HepG2 (cell line): Measurements from ENCODE around the gene GSDMA. TPM values are rescaled to one million over a fixed set of nuclear protein-coding genes. Genes with fewer than 3 reads are reported as not detected.

Source experiments
- AGO2 ChIP-seq: fragments of 200-400 bp; formaldehyde crosslinking; optimal IDR thresholded peaks from 2 replicates; pipeline ENCODE3; 2017; ENCODE audit warnings: mild to moderate bottlenecking, low read depth, low read length, moderate library complexity
- ATF6 ChIP-seq: sonication (generic); formaldehyde crosslinking; conservative IDR thresholded peaks from 2 replicates; pipeline ENCODE4 v1.4.0; 2020; ENCODE audit warnings: missing genetic modification reagents
- GATAD1 ChIP-seq: IDR thresholded peaks from 2 replicates; pipeline ENCODE4 v1.6.1; 2016; ENCODE audit warnings: missing genetic modification reagents, missing compliant biosample characterization
- GRHL1 ChIP-seq: sonication (generic); formaldehyde crosslinking; conservative IDR thresholded peaks from 2 replicates; pipeline ENCODE4 v1.8.0; 2022; ENCODE audit warnings: missing genetic modification reagents
- MAX ChIP-seq: IDR thresholded peaks from 2 replicates; pipeline ENCODE4 v1.6.1; 2012; ENCODE audit warnings: inconsistent platforms
- POGZ ChIP-seq: sonication (generic); formaldehyde crosslinking; IDR thresholded peaks from 2 replicates; pipeline ENCODE4 v1.4.0; 2020; ENCODE audit warnings: mild to moderate bottlenecking, missing genetic modification reagents
- RELA ChIP-seq: sonication (generic); formaldehyde crosslinking; IDR thresholded peaks from 2 replicates; pipeline ENCODE4 v1.4.0; 2020; ENCODE audit warnings: missing genetic modification reagents
- SMARCE1 ChIP-seq: fragments of 450-650 bp; IDR thresholded peaks from 2 replicates; pipeline ENCODE4 v1.6.1; 2017; ENCODE audit warnings: borderline replicate concordance
- SNAI1 ChIP-seq: sonication (generic); formaldehyde crosslinking; IDR thresholded peaks from 2 replicates; pipeline ENCODE4 v1.5.0; 2020; ENCODE audit warnings: mild to moderate bottlenecking, missing genetic modification reagents, borderline replicate concordance
- TRAFD1 ChIP-seq: sonication (generic); formaldehyde crosslinking; IDR thresholded peaks from 2 replicates; pipeline ENCODE4 v1.5.1; 2020; ENCODE audit warnings: missing genetic modification reagents, mild to moderate bottlenecking, borderline replicate concordance
- ZMYM2 ChIP-seq: sonication (generic); formaldehyde crosslinking; IDR thresholded peaks from 2 replicates; pipeline ENCODE4 v1.8.0; 2022; ENCODE audit warnings: mild to moderate bottlenecking, missing genetic modification reagents
- ZNF142 ChIP-seq: sonication (generic); formaldehyde crosslinking; IDR thresholded peaks from 2 replicates; pipeline ENCODE4 v1.4.0; 2020; ENCODE audit warnings: missing genetic modification reagents
- ZNF530 ChIP-seq: sonication (generic); formaldehyde crosslinking; IDR thresholded peaks from 2 replicates; pipeline ENCODE4 v1.5.0; 2020; ENCODE audit warnings: low read depth, mild to moderate bottlenecking, missing genetic modification reagents
- ZNF557 ChIP-seq: sonication (generic); formaldehyde crosslinking; IDR thresholded peaks from 2 replicates; pipeline ENCODE4 v1.4.0; 2020; ENCODE audit warnings: missing genetic modification reagents
- ZNF567 ChIP-seq: sonication (generic); formaldehyde crosslinking; IDR thresholded peaks from 2 replicates; pipeline ENCODE4 v1.8.1; 2023; ENCODE audit warnings: mild to moderate bottlenecking, missing genetic modification reagents, borderline replicate concordance
- ZNF576 ChIP-seq: sonication (generic); formaldehyde crosslinking; IDR thresholded peaks from 2 replicates; pipeline ENCODE4 v1.4.0; 2020; ENCODE audit warnings: mild to moderate bottlenecking, missing genetic modification reagents
- ZNF619 ChIP-seq: sonication (generic); formaldehyde crosslinking; IDR thresholded peaks from 2 replicates; pipeline ENCODE4 v1.4.0; 2020; ENCODE audit warnings: mild to moderate bottlenecking, missing genetic modification reagents
- ZNF768 ChIP-seq: sonication (generic); formaldehyde crosslinking; IDR thresholded peaks from 2 replicates; pipeline ENCODE4 v1.4.0; 2020; ENCODE audit warnings: missing genetic modification reagents
- ZNF772 ChIP-seq: sonication (generic); formaldehyde crosslinking; IDR thresholded peaks from 2 replicates; pipeline ENCODE4 v1.5.0; 2020; ENCODE audit warnings: mild to moderate bottlenecking, missing genetic modification reagents
- polyA plus RNA-seq, 8 experiments: library from polyadenylated mRNA; depleted of rRNA in 3 of 8; stranded (reverse) in 7 of 8; unstranded in 1 of 8; fragments of >200 nt; fragmentation: Illumina TruSeq in 4 of 8; extraction: Trizol in 4 of 8; gene quantifications; 2 replicates each; pipeline versions ENCODE4 v1.2.1 to v1.2.3, GENCODE V29; 2011 to 2016; ENCODE audit warnings: low read depth in 4 of 8, missing spikeins in 1 of 8, mixed read lengths in 1 of 8; ENCODE audit not compliant: insufficient read depth in 1 of 8
- total RNA-seq, 5 experiments: library from RNA; depleted of rRNA; stranded (reverse); fragments of >200 nt; fragmentation: Illumina TruSeq; extraction: Trizol; gene quantifications; 2 replicates each; pipeline ENCODE4 v1.2.3, GENCODE V29; 2016; ENCODE audit warnings: low read depth in 1 of 5

Gene GSDMA
- total and polyA plus RNA-seq, 2 of the 13 experiments (the other 11 are each of a cell fraction or from before 2014, with no cell fraction given) = not detected

GRCh38 chr17:39926588-39927100 lies 36.2 kb upstream of the GSDMA start (continued):
- TF ChIP-seq ZNF619 (CRISPR knock-in tag) = no peak
- TF ChIP-seq ZNF530 (CRISPR knock-in tag) = no peak
- TF ChIP-seq ZNF576 = no peak
- TF ChIP-seq GATAD1 (CRISPR knock-in tag) = peak; percentile 60
- TF ChIP-seq ATF6 (CRISPR knock-in tag) = no peak
- TF ChIP-seq AGO2 = no peak
- TF ChIP-seq ZMYM2 = no peak
- no peak for TF ChIP-seq TRAFD1 (CRISPR knock-in tag)
- TF ChIP-seq GRHL1 = no peak
- no peak for TF ChIP-seq ZNF567 (CRISPR knock-in tag)
- TF ChIP-seq ZNF768 (CRISPR knock-in tag) = peak; percentile 33; the same call in 1 of the 2 replicates
- no peak for TF ChIP-seq RELA (CRISPR knock-in tag)
- no peak for TF ChIP-seq SMARCE1
- TF ChIP-seq ZNF142 (CRISPR knock-in tag) = no peak
- TF ChIP-seq POGZ (CRISPR knock-in tag) = no peak
- peak; percentile 62 for TF ChIP-seq ZNF772
- TF ChIP-seq SNAI1 (CRISPR knock-in tag) = no peak
- TF ChIP-seq MAX = peak; percentile 41; the same call in 1 of the 2 replicates
- no peak for TF ChIP-seq ZNF557 (CRISPR knock-in tag)
